NCI-H2196 (cell line): ENCODE measurements around the gene DHRS7B.
"Not testable (repeated sequence)": the region's sequence is repeated elsewhere in the genome, so short reads cannot be mapped to it uniquely, and the experiment has no call there.

ENCODE experiments used
- DNase-seq: peaks from one replicate; lab custom pipeline; 2025; ENCODE audit not compliant: unreplicated experiment; lab: John Stamatoyannopoulos, UW

The DHRS7B gene

GRCh38 chr17:21126645-21127508 is at the start of gene DHRS7B:
Gene DHRS7B (plus strand): TSS chr17:21126964. CDS start chr17:21126972, 8 bp downstream.
- DNase-seq = peak; percentile 87

GRCh38 chr17:21077281-21077680 is 49.5 kb upstream of the DHRS7B start:
- DNase-seq = no peak

- DNase-seq = no peak
Measured at GRCh38 chr17:21078016-21078780, 48.6 kb upstream of the DHRS7B start.

GRCh38 chr17:21079196-21079595 is 47.6 kb upstream of the DHRS7B start:
- DNase-seq = no peak

- DNase-seq = no peak
Measured at GRCh38 chr17:21082001-21082436, 44.7 kb upstream of the DHRS7B start.

GRCh38 chr17:21085280-21085679 is 41.5 kb upstream of the DHRS7B start:
- DNase-seq = not testable (repeated sequence)

GRCh38 chr17:21085707-21086106 is 41.1 kb upstream of the DHRS7B start:
- DNase-seq = no peak

GRCh38 chr17:21089145-21089544 is 37.6 kb upstream of the DHRS7B start:
- no peak for DNase-seq

GRCh38 chr17:21089933-21090901 is 36.5 kb upstream of the DHRS7B start:
- no peak for DNase-seq

GRCh38 chr17:21090902-21091618 is 35.7 kb upstream of the DHRS7B start:
- no peak for DNase-seq

- DNase-seq = no peak
Measured at GRCh38 chr17:21094298-21094704, 32.5 kb upstream of the DHRS7B start.

- no peak for DNase-seq
Measured at GRCh38 chr17:21095735-21096134, 31.0 kb upstream of the DHRS7B start.

GRCh38 chr17:21096874-21097273 is 29.9 kb upstream of the DHRS7B start:
- no peak for DNase-seq

- DNase-seq = peak; percentile 79
Measured at GRCh38 chr17:21098934-21099689, 27.7 kb upstream of the DHRS7B start.

GRCh38 chr17:21100636-21101035 is 26.1 kb upstream of the DHRS7B start:
- DNase-seq = no peak

- DNase-seq = no peak
Measured at GRCh38 chr17:21104608-21105007, 22.2 kb upstream of the DHRS7B start.

GRCh38 chr17:21105064-21105894 is 21.5 kb upstream of the DHRS7B start:
- DNase-seq = no peak

- no peak for DNase-seq
Measured at GRCh38 chr17:21106316-21106715, 20.4 kb upstream of the DHRS7B start.
